ENCODE results near the gene RNF44. TPM values are rescaled to one million over a fixed set of nuclear protein-coding genes. Genes with fewer than 3 reads are reported as not detected.

RNF44 gene
- polyA plus RNA-seq, 1 experiment = 4.0 TPM

- H3K4me3 ChIP-seq (ENCODE audit: low read depth, low read length) = no peak overlapping the region
- no peak overlapping the region for H3K27ac ChIP-seq (ENCODE audit: low read depth, low read length)
- no peak for DNase-seq (ENCODE audit: low read depth, low spot score)
- ChIA-PET POLR2A (no interaction called here), CTCF (no interaction called here)
- no peaks in the 10 kb centered on the region for H3K9me3 ChIP-seq (ENCODE audit: control insufficient read depth, insufficient read depth, low read length)
- TF ChIP-seq CTCF (IDR thresholded peaks at IDR 0.05; ENCODE audit: low read depth, low read length) = no peak
- H3K27me3 ChIP-seq (ENCODE audit: control insufficient read depth, insufficient read depth, low read length) = no peaks in the 10 kb centered on the region
Observed at GRCh38 chr5:176519810-176520720, 17.1 kb downstream of the RNF44 start.

DNA sequence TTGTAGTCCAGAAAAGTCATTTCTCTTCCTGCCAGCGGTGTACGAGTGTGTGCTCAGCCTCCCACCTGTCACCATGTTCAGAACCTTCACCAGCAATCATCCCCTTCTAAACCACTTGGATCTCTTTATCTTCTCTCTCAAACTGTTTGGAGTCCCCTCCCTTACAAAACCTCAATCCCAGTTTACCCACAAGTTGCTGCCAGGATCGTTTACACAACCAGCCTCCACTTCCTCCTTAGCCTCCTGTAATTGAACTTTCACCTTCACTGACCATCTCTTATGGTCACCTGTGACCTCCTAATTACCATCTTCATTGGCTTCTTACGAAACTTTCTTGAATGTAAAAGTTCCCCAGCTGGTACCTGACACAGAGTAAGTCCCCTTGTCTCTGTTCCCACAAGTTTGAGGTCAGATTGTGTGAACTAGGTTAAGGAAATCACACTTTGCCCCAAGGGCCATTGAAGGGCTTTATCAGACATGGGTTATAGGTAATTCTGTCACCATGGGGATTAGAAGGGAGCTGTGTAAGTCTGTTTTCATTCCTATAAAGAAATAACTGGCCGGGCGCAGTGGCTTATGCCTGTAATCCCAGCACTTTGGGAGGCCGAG is 20.0 kb downstream of the RNF44 start:
- no peaks in the 10 kb centered on the region for H3K9me3 ChIP-seq (ENCODE audit: control insufficient read depth, insufficient read depth, low read length)
- H3K27me3 ChIP-seq (ENCODE audit: control insufficient read depth, insufficient read depth, low read length) = no peaks in the 10 kb centered on the region
- DNase-seq (ENCODE audit: low read depth, low spot score) = no peak
- ChIA-PET POLR2A (no interaction called here), CTCF (no interaction called here)
- H3K4me3 ChIP-seq (ENCODE audit: low read depth, low read length) = no peak overlapping the region
- TF ChIP-seq CTCF (IDR thresholded peaks at IDR 0.05; ENCODE audit: low read depth, low read length) = no peak
- H3K27ac ChIP-seq (ENCODE audit: low read depth, low read length) = no peak overlapping the region

DNA sequence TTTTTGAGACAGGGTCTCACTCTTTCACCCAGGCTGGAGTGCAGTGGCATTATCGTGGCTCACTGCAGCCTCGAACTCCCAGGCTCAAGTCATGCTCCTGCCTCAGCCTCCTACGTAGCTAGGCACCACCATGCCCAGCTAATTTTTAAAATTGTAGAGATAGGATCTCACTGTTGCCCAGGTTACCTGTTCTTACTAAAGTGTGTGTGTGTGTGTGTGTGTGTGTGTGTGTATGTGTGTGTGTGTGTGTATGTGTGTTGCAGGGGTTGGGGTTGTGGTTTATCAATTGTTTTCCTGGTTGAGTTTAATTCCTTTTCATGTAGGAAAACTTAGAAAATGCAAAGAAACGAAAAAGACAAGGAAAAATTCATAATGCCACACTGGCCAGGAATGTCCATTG is 21.8 kb downstream of the RNF44 start:
- CTCF ChIA-PET = no interaction called here
- no peak for DNase-seq (ENCODE audit: low read depth, low spot score)
- Histone ChIP-seq H3K27me3 (ENCODE audit: control insufficient read depth, insufficient read depth, low read length) (no peaks in the 10 kb centered on the region), H3K4me3 (ENCODE audit: low read depth, low read length) (no peak overlapping the region), H3K27ac (ENCODE audit: low read depth, low read length) (no peak overlapping the region), H3K9me3 (ENCODE audit: control insufficient read depth, insufficient read depth, low read length) (no peaks in the 10 kb centered on the region)
- TF ChIP-seq CTCF (IDR thresholded peaks at IDR 0.05; ENCODE audit: low read depth, low read length) = no peak
- POLR2A ChIA-PET = interaction anchor here (0.7 kb wide), 1 partner anchor 20 kb away, joined by 5 read pairs; no protein-coding TSS in a partner anchor

GRCh38 chr5:176514244-176514950 is 22.8 kb downstream of the RNF44 start:
- CTCF ChIA-PET = interaction anchor here (1.1 kb wide), 1 partner anchor 67 kb away, joined by 6 read pairs; no protein-coding TSS in a partner anchor
- DNase-seq (ENCODE audit: low read depth, low spot score) = no peak
- POLR2A ChIA-PET = no interaction called here
- TF ChIP-seq CTCF (IDR thresholded peaks at IDR 0.05; ENCODE audit: low read depth, low read length) = no peak
- Histone ChIP-seq H3K9me3 (ENCODE audit: control insufficient read depth, insufficient read depth, low read length) (no peaks in the 10 kb centered on the region), H3K4me3 (ENCODE audit: low read depth, low read length) (no peak overlapping the region), H3K27ac (ENCODE audit: low read depth, low read length) (no peak overlapping the region), H3K27me3 (ENCODE audit: control insufficient read depth, insufficient read depth, low read length) (no peaks in the 10 kb centered on the region)

Measured in AG04450 (cell line).